Coronary artery (tissue), 2 donors: ENCODE results near the gene CNKSR3.
"Not testable (repeated sequence)": the region's sequence is repeated elsewhere in the genome, so short reads cannot be mapped to it uniquely, and the experiment has no call there.

ENCODE experiments used
- DNase-seq: peaks from one replicate; pipeline ENCODE4 v3.0.0-alpha.2; 2017; ENCODE audit warnings: low spot score
- H3K27ac ChIP-seq, 2 donors: fragments of 200-600 bp; sonication (generic); one replicate each; pipeline ENCODE4 v1.5.1; 2016 to 2019
- H3K4me3 ChIP-seq: fragments of 200-600 bp; sonication (generic); 2 replicates; pipeline ENCODE4 v1.5.1; 2016; ENCODE audit warnings: mild to moderate bottlenecking, moderate library complexity
- CTCF ChIP-seq: fragments of 200-600 bp; sonication (generic); IDR thresholded peaks from one replicate; pipeline ENCODE4 v1.5.1; 2019; ENCODE audit warnings: antibody characterized with exemption

Gene CNKSR3

DNA sequence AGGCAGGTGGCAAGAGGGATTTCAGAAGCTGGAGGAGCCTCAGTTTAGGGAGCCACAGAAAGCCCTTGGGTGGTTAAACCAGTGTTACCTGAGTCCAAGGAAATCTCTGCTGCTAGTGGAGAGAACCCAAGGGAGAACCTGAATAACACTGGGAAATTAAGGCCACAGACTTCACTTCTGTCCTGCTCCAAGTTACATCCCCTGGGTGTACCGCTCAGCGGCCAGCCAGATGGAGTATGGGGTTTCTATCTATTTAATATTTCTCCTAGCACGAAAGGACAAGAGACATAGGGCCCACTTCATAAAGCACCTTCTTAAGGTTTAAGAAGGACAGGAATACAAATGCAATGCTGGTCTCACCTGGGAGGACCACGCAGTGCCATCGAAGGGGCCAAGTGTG lies 5.8 kb upstream of the CNKSR3 start:
- no peak overlapping the region for H3K27ac ChIP-seq
- H3K4me3 ChIP-seq = peak overlapping the region; percentile 34
- DNase-seq = no peak
- no peak for TF ChIP-seq CTCF

DNA sequence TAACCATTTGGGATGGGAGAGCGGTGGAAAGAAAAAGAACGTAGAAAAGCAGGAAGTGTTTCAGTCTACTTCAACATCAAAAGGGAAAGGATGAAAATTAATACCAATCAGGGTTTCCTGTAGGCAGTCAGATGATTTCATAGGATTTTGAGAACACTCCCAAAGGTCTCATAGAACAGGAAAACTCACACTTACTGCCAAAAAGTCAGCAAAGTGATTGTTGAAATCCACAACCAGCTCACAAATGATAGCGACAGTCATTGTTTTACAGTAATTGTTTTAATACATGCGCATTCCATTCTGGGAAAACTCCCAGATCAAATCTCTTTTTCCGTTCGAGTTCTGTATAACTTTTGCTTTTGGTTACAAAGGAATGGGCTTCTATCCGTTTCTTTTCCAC lies 5.3 kb upstream of the CNKSR3 start:
- no peak for DNase-seq
- Histone ChIP-seq H3K4me3 (peak overlapping the region; percentile 34), H3K27ac (no peak overlapping the region)
- TF ChIP-seq CTCF = no peak

DNA sequence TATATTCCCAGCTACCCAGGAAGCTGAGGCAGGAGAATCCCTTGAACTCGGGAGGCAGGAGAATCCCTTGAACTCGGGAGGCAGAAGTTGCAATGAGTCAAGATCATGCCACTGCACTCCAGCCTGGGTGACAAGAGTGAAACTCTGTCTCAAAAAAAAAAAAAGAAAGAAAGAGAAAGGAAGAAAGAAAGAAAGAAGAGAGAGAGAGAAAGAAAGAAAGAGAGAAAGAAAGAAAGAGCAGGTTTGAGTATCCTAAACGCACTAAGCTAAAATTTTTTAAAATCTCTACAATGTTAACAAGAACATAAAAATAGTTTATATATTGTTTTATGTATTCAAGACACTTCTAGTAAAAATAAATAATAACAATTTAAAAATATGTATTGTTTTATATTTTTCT lies 4.6 kb upstream of the CNKSR3 start:
- not testable (repeated sequence) for H3K27ac ChIP-seq, H3K4me3 ChIP-seq, DNase-seq

DNA sequence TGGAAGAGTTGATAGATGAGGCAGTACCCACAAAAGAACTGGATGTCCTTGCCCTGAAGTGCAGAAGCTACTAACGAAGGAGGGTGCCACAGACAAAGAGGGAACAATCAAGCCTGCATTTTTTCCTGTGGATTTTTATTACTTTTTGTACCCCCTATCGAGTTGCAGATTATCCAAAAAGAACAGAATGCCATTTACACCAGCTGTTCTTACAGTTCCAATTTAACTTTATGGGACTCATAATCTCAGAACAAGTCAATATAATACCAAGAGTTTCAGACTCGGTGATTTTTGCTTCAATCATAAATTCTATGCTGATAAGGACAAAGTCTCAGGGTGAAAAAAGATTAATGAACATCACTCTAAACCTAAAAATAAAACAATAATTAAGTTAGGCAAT lies 4.0 kb upstream of the CNKSR3 start:
- no peak for DNase-seq
- H3K4me3 ChIP-seq = no peak overlapping the region
- H3K27ac ChIP-seq = no peak overlapping the region
- no peak for TF ChIP-seq CTCF

DNA sequence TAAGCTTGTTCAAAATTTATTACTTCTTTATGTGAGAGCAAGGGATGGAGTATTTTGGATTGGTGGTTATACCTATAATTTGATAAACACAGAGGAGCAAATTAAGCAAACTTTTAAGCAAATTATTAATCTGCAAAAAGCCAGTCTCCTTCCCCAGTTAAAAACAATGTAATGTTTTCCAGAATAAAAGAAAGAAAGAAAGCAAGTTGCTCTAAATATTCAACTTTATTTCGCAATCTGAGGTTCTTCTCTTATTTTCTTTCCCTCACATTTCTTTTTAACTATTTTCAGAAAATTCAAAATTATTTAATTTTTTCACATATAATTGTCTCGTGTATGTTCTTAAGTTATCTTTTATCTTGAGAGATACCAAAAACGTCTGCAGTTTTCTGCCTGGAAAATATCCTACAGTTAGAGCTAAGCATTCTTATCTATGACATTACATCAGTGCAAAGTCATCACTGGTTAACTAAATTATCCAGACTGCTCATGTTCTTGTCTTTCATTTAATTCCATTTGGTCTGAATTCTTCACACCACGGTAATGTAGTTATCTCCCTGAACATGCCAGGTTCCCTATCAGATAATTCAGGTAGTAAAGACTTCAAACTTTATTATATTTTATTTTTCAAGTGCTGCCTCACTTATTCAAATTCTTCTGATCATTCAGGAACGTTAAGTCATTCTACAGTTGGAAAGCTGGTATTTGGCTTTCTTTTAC lies 3.3 kb upstream of the CNKSR3 start:
- no peak for TF ChIP-seq CTCF
- H3K27ac ChIP-seq = no peak overlapping the region
- H3K4me3 ChIP-seq = no peak overlapping the region
- DNase-seq = no peak

DNA sequence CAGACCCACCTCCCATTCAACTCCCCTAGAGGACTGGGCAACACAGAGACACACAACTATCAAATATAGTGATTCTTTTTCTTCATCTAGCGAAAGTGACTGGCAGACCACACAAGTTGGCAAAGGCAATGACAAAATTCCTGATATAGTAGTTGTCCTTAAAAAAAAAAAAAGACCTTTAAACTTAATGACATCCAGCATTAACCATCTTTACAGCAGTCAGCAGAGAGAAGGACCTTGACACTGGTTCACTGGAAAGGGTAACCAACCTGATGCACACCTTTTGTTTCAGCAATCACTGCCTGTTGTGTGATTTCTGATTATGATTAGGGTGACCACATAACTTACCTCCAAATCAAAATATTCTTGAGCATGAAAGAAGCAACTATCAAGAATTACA lies 1.7 kb upstream of the CNKSR3 start:
- peak overlapping the region in 1 of 2 donors; percentile 96 for H3K27ac ChIP-seq
- H3K4me3 ChIP-seq = no peak overlapping the region
- DNase-seq = no peak
- TF ChIP-seq CTCF = no peak

- H3K27ac ChIP-seq = peak overlapping the region; percentile 95 to 96
- TF ChIP-seq CTCF = no peak
- no peak for DNase-seq
- peak overlapping the region; percentile 94 for H3K4me3 ChIP-seq
Observed at GRCh38 chr6:154511791-154512190, 1.3 kb upstream of the CNKSR3 start.
